Tibial nerve (tissue), 4 donors: Measurements from ENCODE around the gene MTCL1.

ENCODE experiments used
- EP300 ChIP-seq, 2 donors: sonication (generic); formaldehyde crosslinking; IDR thresholded peaks; one replicate each; pipeline ENCODE4 v1.6.1; 2017; ENCODE audit warnings: antibody characterized with exemption in 2 of 2, mild to moderate bottlenecking in 1 of 2
- TF ChIP-seq, protein P1 (sequence below), 5 experiments: fragments of 200-600 bp in 3 of 5; fragments of 450-650 bp in 2 of 5; sonication (generic) in 3 of 5; IDR thresholded peaks; one replicate each; pipeline ENCODE4 v1.5.1; 2016 to 2019; ENCODE audit warnings: antibody characterized with exemption in 5 of 5, mild to moderate bottlenecking in 3 of 5, moderate library complexity in 2 of 5

- no peak for TF ChIP-seq EP300 (IDR thresholded peaks at IDR 0.05)
- TF ChIP-seq, protein P1, sequence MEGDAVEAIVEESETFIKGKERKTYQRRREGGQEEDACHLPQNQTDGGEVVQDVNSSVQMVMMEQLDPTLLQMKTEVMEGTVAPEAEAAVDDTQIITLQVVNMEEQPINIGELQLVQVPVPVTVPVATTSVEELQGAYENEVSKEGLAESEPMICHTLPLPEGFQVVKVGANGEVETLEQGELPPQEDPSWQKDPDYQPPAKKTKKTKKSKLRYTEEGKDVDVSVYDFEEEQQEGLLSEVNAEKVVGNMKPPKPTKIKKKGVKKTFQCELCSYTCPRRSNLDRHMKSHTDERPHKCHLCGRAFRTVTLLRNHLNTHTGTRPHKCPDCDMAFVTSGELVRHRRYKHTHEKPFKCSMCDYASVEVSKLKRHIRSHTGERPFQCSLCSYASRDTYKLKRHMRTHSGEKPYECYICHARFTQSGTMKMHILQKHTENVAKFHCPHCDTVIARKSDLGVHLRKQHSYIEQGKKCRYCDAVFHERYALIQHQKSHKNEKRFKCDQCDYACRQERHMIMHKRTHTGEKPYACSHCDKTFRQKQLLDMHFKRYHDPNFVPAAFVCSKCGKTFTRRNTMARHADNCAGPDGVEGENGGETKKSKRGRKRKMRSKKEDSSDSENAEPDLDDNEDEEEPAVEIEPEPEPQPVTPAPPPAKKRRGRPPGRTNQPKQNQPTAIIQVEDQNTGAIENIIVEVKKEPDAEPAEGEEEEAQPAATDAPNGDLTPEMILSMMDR (IDR thresholded peaks at IDR 0.05): no peak
Measured at GRCh38 chr18:8863427-8863826, 158.1 kb downstream of the MTCL1 start.
